ENCODE data around the gene NECTIN3. TPM values are rescaled to one million over a fixed set of nuclear protein-coding genes. Genes with fewer than 3 reads are reported as not detected.

NECTIN3 gene
- total and polyA plus RNA-seq, 7 experiments from 2014 or later: 0.66 to 7.2 (median 3.2) TPM

DNA sequence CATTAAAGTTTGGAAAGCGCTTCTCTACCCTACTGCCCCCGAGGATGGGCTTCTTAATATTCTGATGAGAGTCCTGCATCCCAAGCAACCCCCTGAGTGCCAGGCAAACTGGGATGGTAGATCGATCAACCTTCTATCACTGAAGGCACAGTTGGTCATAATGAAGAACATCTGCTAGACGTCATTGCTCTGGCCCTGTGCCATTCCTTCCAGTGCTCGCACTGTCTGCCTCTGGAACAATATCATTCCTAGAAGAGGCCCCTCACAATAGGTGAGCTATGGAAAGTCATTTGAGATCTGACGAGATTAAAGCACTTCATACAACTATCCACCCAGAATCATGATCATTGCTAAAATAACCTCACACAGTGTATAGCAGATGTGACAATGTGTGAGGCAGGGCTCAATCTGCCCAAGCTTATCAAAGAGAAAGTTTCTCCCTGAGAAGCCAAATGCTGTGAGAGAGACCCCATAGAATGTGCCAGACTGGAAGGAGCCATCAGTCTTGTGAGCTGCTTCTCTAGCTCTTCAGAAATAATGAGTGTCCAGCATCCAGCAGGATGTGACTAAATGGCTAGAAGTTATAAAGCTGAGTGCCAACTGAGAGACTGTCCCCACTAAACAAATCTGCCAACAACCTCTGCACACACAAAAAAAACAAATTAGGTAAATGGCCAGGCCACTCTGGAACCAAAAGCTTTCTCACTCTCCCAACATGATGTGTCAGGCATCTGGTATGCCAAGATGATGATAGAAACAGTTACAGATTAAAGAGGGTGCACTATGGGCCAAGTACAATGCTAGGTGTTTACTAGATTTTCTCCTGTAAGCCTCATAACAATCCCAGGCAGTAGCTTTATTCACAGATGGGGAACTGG is 165.5 kb downstream of the NECTIN3 start:
- no peak overlapping the region for H3K4me3 ChIP-seq (ENCODE audit: low read length)
- POLR2A ChIA-PET: no interaction called here

DNA sequence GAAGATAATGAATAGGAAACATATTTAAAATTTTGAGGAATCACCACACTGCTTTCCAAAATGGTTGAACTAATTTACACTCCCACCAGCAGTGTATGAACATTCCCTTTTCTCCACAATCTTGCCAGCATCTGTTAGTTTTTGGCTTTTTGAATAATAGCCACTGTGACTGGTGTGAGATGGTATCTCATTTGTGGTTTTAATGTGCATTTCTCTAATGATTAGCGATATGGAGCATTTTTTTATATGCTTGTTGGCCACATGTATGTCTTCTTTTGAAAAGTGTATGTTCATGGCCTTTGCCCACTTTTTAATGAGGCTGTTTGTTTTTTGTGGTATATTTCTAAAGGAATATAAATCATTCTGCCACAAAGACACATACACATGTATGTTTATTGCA is 166.3 kb downstream of the NECTIN3 start:
- no peak overlapping the region for H3K27ac ChIP-seq (ENCODE audit: low read depth, low read length)
- ChIA-PET POLR2A (no interaction called here), CTCF (no interaction called here)
- ATAC-seq: no peak
- H3K4me1 Mint-ChIP-seq: peaks cover 11 to 48% (median 38%) of the 10 kb centered on the region in 7 donors
- H3K36me3 ChIP-seq (ENCODE audit: control insufficient read depth in 2 of 3, insufficient read depth in 3 of 3, low read length in 3 of 3): no peaks in the 10 kb centered on the region
- intact Hi-C loops (cut with micrococcal nuclease): loop anchor here (2.0 to 5.0 kb wide), 5 partner anchors 41 to 1431 kb away; partner anchors contain the start of genes CD96 (in 1 of the 2) and NECTIN3 (in 1 of the 2)
- H3K36me3 Mint-ChIP-seq: peaks cover 0 to 46% (median 0%) of the 10 kb centered on the region in 5 donors
- peaks cover 0 to 11% (median 0%) of the 10 kb centered on the region in 3 experiments for H3K9me3 ChIP-seq (ENCODE audit: control insufficient read depth in 2 of 3, low read length in 3 of 3)
- H3K9me3 Mint-ChIP-seq: peaks cover 0 to 25% (median 4%) of the 10 kb centered on the region in 11 donors
- peak overlapping the region in 5 of 9 donors; percentile 51 to 85 (median 76) for H3K27ac Mint-ChIP-seq
- no peak overlapping the region for H3K4me3 ChIP-seq (ENCODE audit: low read length)
- H3K27me3 Mint-ChIP-seq: no peaks in the 10 kb centered on the region
- H3K27me3 ChIP-seq (ENCODE audit: control insufficient read depth in 2 of 2, insufficient read depth in 2 of 2, low read length in 2 of 2): no peaks in the 10 kb centered on the region
- H3K4me1 ChIP-seq (ENCODE audit: control insufficient read depth in 2 of 2, insufficient read depth in 2 of 2, low read length in 2 of 2): peaks cover 6 to 15% of the 10 kb centered on the region in 2 donors
- H3K4me3 Mint-ChIP-seq: peak overlapping the region in 1 of 10 donors; percentile 56
- no peak for DNase-seq

More for the DNA sequence above, 165.5 kb downstream of the NECTIN3 start:
- intact Hi-C loops (cut with micrococcal nuclease): loop anchor here (5.0 kb wide), 2 partner anchors 40 to 1430 kb away; no protein-coding TSS in a partner anchor
- Mint-ChIP-seq H3K36me3 (peaks cover 0 to 46% (median 0%) of the 10 kb centered on the region in 5 donors), H3K4me3 (peak overlapping the region in 2 of 10 donors; percentile 23), H3K9me3 (peaks cover 0 to 25% (median 4%) of the 10 kb centered on the region in 11 donors), H3K4me1 (peaks cover 11 to 48% (median 38%) of the 10 kb centered on the region in 7 donors), H3K27me3 (no peaks in the 10 kb centered on the region), H3K27ac (peak overlapping the region in 2 of 9 donors; percentile 32 to 56)
- Histone ChIP-seq H3K27me3 (ENCODE audit: control insufficient read depth in 2 of 2, insufficient read depth in 2 of 2, low read length in 2 of 2) (no peaks in the 10 kb centered on the region), H3K27ac (ENCODE audit: low read depth, low read length) (no peak overlapping the region), H3K4me1 (ENCODE audit: control insufficient read depth in 2 of 2, insufficient read depth in 2 of 2, low read length in 2 of 2) (peaks cover 6 to 15% of the 10 kb centered on the region in 2 donors), H3K36me3 (ENCODE audit: control insufficient read depth in 2 of 3, insufficient read depth in 3 of 3, low read length in 3 of 3) (no peaks in the 10 kb centered on the region), H3K9me3 (ENCODE audit: control insufficient read depth in 2 of 3, low read length in 3 of 3) (peaks cover 0 to 3% (median 0%) of the 10 kb centered on the region in 3 experiments)
- ATAC-seq (no peak), DNase-seq (no peak)
- CTCF ChIA-PET: no interaction called here

DNA sequence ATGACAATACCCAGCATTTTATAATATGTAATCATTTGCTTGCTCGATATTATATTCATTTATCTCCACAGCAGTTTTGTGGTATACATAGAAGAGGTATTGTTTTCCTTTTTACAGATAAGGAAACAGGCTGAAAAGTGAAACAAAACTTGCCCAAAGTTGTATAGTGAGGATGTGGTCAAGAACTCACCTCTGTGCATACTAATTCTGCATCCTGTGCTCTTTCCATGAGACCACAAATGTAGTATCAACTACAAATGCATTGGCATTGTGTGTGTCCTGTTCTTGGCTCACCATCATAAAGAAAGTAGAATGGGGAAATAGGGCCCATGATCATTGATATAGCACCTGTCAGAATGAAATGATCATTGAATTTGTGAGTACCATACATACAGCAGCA is 167.3 kb downstream of the NECTIN3 start:
- peaks cover 0 to 48% (median 4%) of the 10 kb centered on the region in 5 donors for H3K36me3 Mint-ChIP-seq
- H3K9me3 Mint-ChIP-seq: peaks cover 4 to 28% (median 9%) of the 10 kb centered on the region in 11 donors
- peaks cover 6 to 15% of the 10 kb centered on the region in 2 donors for H3K4me1 ChIP-seq (ENCODE audit: control insufficient read depth in 2 of 2, insufficient read depth in 2 of 2, low read length in 2 of 2)
- ChIA-PET POLR2A (no interaction called here), CTCF (no interaction called here)
- peaks cover 0 to 18% (median 0%) of the 10 kb centered on the region in 3 experiments for H3K9me3 ChIP-seq (ENCODE audit: control insufficient read depth in 2 of 3, low read length in 3 of 3)
- H3K27ac Mint-ChIP-seq: peak overlapping the region; percentile 0 to 90 (median 64)
- H3K27ac ChIP-seq (ENCODE audit: low read depth, low read length): peak overlapping the region; percentile 4
- no peaks in the 10 kb centered on the region for H3K27me3 ChIP-seq (ENCODE audit: control insufficient read depth in 2 of 2, insufficient read depth in 2 of 2, low read length in 2 of 2)
- no peak overlapping the region for H3K4me3 ChIP-seq (ENCODE audit: low read length)
- DNase-seq: peak in 6 of 9 donors; percentile 16 to 47 (median 34)
- peaks cover 11 to 47% (median 35%) of the 10 kb centered on the region in 7 donors for H3K4me1 Mint-ChIP-seq
- ATAC-seq: peak; percentile 75
- no peaks in the 10 kb centered on the region for H3K36me3 ChIP-seq (ENCODE audit: control insufficient read depth in 2 of 3, insufficient read depth in 3 of 3, low read length in 3 of 3)
- intact Hi-C loops (cut with micrococcal nuclease): loop anchor here (1.0 to 5.0 kb wide), 7 partner anchors 21 to 1432 kb away; partner anchors contain the start of genes CD96 (in 1 of the 2) and NECTIN3 (in 1 of the 2)
- no peaks in the 10 kb centered on the region for H3K27me3 Mint-ChIP-seq
- H3K4me3 Mint-ChIP-seq: peak overlapping the region in 8 of 10 donors; percentile 0 to 76 (median 54)

DNA sequence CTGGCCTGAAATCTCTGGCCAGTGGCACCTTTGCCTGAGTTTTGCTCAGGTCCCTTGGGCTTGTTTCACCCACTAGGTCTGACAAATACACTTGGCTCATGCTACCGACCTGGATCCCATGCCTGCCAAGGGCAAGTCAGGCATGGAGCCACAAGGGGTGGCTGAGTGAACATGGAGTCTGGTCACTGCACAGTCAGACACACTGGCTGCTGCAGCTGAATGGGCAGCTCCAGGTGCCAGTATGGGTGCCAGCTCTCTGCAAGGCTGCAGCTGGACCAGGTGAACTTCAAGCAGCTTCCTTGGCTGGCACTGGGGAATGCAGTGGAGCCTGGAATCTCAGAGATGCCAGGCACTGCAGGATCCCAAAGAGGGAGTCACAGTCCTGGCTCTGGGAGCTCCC is 170.3 kb downstream of the NECTIN3 start:
- no peak overlapping the region for H3K4me3 ChIP-seq (ENCODE audit: low read length)
- ChIA-PET CTCF (interaction anchor here (0.9 kb wide), 1 partner anchor 11 kb away, joined by 4 read pairs; no protein-coding TSS in a partner anchor), POLR2A (no interaction called here)
- intact Hi-C loops (cut with micrococcal nuclease): no loop called here
- peaks cover 0 to 2% (median 0%) of the 10 kb centered on the region in 5 donors for H3K27me3 Mint-ChIP-seq
- H3K9me3 ChIP-seq (ENCODE audit: control insufficient read depth in 2 of 3, low read length in 3 of 3): peaks cover 0 to 18% (median 0%) of the 10 kb centered on the region in 3 experiments
- H3K27me3 ChIP-seq (ENCODE audit: control insufficient read depth in 2 of 2, insufficient read depth in 2 of 2, low read length in 2 of 2): no peaks in the 10 kb centered on the region
- H3K4me3 Mint-ChIP-seq: no peak overlapping the region
- H3K4me1 Mint-ChIP-seq: peaks cover 11 to 44% (median 28%) of the 10 kb centered on the region in 7 donors
- peaks cover 2 to 24% (median 10%) of the 10 kb centered on the region in 11 donors for H3K9me3 Mint-ChIP-seq
- H3K4me1 ChIP-seq (ENCODE audit: control insufficient read depth in 2 of 2, insufficient read depth in 2 of 2, low read length in 2 of 2): peaks cover 6 to 15% of the 10 kb centered on the region in 2 donors
- no peaks in the 10 kb centered on the region for H3K36me3 ChIP-seq (ENCODE audit: control insufficient read depth in 2 of 3, insufficient read depth in 3 of 3, low read length in 3 of 3)
- no peak overlapping the region for H3K27ac Mint-ChIP-seq
- no peak overlapping the region for H3K27ac ChIP-seq (ENCODE audit: low read depth, low read length)
- DNase-seq: no peak
- ATAC-seq: no peak
- peaks cover 0 to 41% (median 5%) of the 10 kb centered on the region in 5 donors for H3K36me3 Mint-ChIP-seq

Data from naive thymus-derived CD4-positive, alpha-beta T cell (primary cell).